SK-N-SH treated with all-trans-retinoic acid at 6 μM for 48 hours (cell line): ENCODE results near the gene POMP.
A peak's percentile ranks its signal among the peaks of the same experiment; 100 is the strongest.

Experiments
- ATAC-seq: fragments of 200-7000 bp; cut with Tn5 transposase; 3 replicates; pipeline ENCODE4 v1.9.1; 2020; ENCODE audit warnings: mild to moderate bottlenecking, moderate library complexity
- ARNTL ChIP-seq: fragments of 450-650 bp; formaldehyde crosslinking; IDR thresholded peaks from 2 replicates; pipeline ENCODE4 v1.5.0; 2020; ENCODE audit warnings: low read depth, mild to moderate bottlenecking, moderate library complexity, borderline replicate concordance
- BACH2 ChIP-seq: fragments of 250-450 bp; sonication (Bioruptor Pico); IDR thresholded peaks from 2 replicates; pipeline ENCODE4 v1.9.0; 2021; ENCODE audit warnings: mild to moderate bottlenecking, borderline replicate concordance
- CSDC2 ChIP-seq: fragments of 250-450 bp; sonication (Bioruptor Pico); IDR thresholded peaks from 2 replicates; pipeline ENCODE4 v1.5.0; 2020; ENCODE audit warnings: mild to moderate bottlenecking, moderate library complexity
- ESRRG ChIP-seq: fragments of 250-450 bp; sonication (Bioruptor Pico); IDR thresholded peaks from 2 replicates; pipeline ENCODE4 v1.6.1; 2021; ENCODE audit warnings: mild to moderate bottlenecking
- GLIS3 ChIP-seq: fragments of 250-450 bp; sonication (Bioruptor Pico); IDR thresholded peaks from 2 replicates; pipeline ENCODE4 v1.5.0; 2020; ENCODE audit warnings: mild to moderate bottlenecking, moderate library complexity
- ISL1 ChIP-seq: fragments of 250-450 bp; sonication (Bioruptor Pico); IDR thresholded peaks from 2 replicates; pipeline ENCODE4 v2.1.2; 2022; ENCODE audit warnings: mild to moderate bottlenecking, moderate library complexity
- OSR1 ChIP-seq: fragments of 250-450 bp; sonication (Bioruptor Pico); IDR thresholded peaks from 2 replicates; pipeline ENCODE4 v1.8.0; 2022; ENCODE audit warnings: moderate library complexity, mild to moderate bottlenecking, inconsistent platforms
- RARB ChIP-seq: fragments of 250-450 bp; sonication (Bioruptor Pico); IDR thresholded peaks from 2 replicates; pipeline ENCODE4 v1.8.0; 2021; ENCODE audit warnings: mild to moderate bottlenecking, moderate library complexity
- ZC3H10 ChIP-seq: fragments of 250-450 bp; sonication (Bioruptor Pico); IDR thresholded peaks from 2 replicates; pipeline ENCODE4 v1.5.1; 2021; ENCODE audit warnings: mild to moderate bottlenecking, moderate library complexity
- ZFP3 ChIP-seq: fragments of 250-450 bp; sonication (Bioruptor Pico); IDR thresholded peaks from 2 replicates; pipeline ENCODE4 v1.5.0; 2020; ENCODE audit warnings: mild to moderate bottlenecking, moderate library complexity
- ZFP30 ChIP-seq: fragments of 450-650 bp; formaldehyde crosslinking; IDR thresholded peaks from 2 replicates; pipeline ENCODE4 v1.5.0; 2022; ENCODE audit warnings: mild to moderate bottlenecking, moderate library complexity
- ZNF565 ChIP-seq: fragments of 450-650 bp; formaldehyde crosslinking; conservative IDR thresholded peaks from 2 replicates; pipeline ENCODE4 v1.5.0; 2020; ENCODE audit warnings: low read depth, mild to moderate bottlenecking, moderate library complexity
- ZNF8 ChIP-seq: fragments of 450-650 bp; formaldehyde crosslinking; IDR thresholded peaks from 2 replicates; pipeline ENCODE4 v1.5.0; 2020; ENCODE audit warnings: mild to moderate bottlenecking, moderate library complexity
- TF ChIP-seq, protein P1 (sequence below): fragments of 250-450 bp; sonication (Bioruptor Pico); IDR thresholded peaks from 2 replicates; pipeline ENCODE4 v1.8.0; 2020; ENCODE audit warnings: mild to moderate bottlenecking, moderate library complexity, borderline replicate concordance
- TF ChIP-seq, protein P2 (sequence below): fragments of 250-450 bp; sonication (Bioruptor Pico); IDR thresholded peaks from 2 replicates; pipeline ENCODE4 v1.5.0; 2020; ENCODE audit warnings: mild to moderate bottlenecking, moderate library complexity
- TF ChIP-seq, protein P3 (sequence below): fragments of 250-450 bp; sonication (Bioruptor Pico); IDR thresholded peaks from 2 replicates; pipeline ENCODE4 v1.5.1; 2020; ENCODE audit warnings: low read depth, mild to moderate bottlenecking, moderate library complexity
- TF ChIP-seq, protein P4 (sequence below): fragments of 250-450 bp; sonication (Bioruptor Pico); IDR thresholded peaks from 2 replicates; pipeline ENCODE4 v1.8.0; 2021; ENCODE audit warnings: low read depth, mild to moderate bottlenecking, moderate library complexity, borderline replicate concordance

The POMP gene

DNA sequence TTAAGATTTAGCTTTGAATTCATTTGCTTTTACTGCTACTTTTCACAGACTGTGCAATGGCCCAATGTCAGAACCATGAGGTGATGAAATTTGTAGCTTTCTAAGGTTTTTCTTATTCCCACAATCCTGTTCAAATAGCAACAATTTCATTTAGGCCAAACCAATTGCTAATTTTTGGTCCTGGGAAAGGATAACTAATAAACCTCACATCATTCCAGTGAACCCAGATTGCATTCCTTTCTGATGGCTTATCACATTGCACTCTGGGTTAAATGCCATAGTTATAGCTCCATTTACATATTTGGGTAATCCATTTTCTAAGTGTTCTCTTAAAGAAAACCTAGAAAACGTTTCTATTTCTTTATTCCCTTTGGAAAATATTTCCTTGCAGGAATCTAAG lies 22.9 kb upstream of the POMP start:
- TF ChIP-seq GLIS3 (CRISPR knock-in tag) (no peak), ZFP30 (CRISPR knock-in tag) (no peak), BACH2 (CRISPR knock-in tag) (no peak)
- TF ChIP-seq, protein P1, sequence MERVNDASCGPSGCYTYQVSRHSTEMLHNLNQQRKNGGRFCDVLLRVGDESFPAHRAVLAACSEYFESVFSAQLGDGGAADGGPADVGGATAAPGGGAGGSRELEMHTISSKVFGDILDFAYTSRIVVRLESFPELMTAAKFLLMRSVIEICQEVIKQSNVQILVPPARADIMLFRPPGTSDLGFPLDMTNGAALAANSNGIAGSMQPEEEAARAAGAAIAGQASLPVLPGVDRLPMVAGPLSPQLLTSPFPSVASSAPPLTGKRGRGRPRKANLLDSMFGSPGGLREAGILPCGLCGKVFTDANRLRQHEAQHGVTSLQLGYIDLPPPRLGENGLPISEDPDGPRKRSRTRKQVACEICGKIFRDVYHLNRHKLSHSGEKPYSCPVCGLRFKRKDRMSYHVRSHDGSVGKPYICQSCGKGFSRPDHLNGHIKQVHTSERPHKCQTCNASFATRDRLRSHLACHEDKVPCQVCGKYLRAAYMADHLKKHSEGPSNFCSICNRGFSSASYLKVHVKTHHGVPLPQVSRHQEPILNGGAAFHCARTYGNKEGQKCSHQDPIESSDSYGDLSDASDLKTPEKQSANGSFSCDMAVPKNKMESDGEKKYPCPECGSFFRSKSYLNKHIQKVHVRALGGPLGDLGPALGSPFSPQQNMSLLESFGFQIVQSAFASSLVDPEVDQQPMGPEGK = no peak
- TF ChIP-seq, protein P2, sequence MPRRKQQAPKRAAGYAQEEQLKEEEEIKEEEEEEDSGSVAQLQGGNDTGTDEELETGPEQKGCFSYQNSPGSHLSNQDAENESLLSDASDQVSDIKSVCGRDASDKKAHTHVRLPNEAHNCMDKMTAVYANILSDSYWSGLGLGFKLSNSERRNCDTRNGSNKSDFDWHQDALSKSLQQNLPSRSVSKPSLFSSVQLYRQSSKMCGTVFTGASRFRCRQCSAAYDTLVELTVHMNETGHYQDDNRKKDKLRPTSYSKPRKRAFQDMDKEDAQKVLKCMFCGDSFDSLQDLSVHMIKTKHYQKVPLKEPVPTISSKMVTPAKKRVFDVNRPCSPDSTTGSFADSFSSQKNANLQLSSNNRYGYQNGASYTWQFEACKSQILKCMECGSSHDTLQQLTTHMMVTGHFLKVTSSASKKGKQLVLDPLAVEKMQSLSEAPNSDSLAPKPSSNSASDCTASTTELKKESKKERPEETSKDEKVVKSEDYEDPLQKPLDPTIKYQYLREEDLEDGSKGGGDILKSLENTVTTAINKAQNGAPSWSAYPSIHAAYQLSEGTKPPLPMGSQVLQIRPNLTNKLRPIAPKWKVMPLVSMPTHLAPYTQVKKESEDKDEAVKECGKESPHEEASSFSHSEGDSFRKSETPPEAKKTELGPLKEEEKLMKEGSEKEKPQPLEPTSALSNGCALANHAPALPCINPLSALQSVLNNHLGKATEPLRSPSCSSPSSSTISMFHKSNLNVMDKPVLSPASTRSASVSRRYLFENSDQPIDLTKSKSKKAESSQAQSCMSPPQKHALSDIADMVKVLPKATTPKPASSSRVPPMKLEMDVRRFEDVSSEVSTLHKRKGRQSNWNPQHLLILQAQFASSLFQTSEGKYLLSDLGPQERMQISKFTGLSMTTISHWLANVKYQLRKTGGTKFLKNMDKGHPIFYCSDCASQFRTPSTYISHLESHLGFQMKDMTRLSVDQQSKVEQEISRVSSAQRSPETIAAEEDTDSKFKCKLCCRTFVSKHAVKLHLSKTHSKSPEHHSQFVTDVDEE (CRISPR knock-in tag) = no peak
- peak; percentile 37; the same call in 2 of the 3 replicates for ATAC-seq

DNA sequence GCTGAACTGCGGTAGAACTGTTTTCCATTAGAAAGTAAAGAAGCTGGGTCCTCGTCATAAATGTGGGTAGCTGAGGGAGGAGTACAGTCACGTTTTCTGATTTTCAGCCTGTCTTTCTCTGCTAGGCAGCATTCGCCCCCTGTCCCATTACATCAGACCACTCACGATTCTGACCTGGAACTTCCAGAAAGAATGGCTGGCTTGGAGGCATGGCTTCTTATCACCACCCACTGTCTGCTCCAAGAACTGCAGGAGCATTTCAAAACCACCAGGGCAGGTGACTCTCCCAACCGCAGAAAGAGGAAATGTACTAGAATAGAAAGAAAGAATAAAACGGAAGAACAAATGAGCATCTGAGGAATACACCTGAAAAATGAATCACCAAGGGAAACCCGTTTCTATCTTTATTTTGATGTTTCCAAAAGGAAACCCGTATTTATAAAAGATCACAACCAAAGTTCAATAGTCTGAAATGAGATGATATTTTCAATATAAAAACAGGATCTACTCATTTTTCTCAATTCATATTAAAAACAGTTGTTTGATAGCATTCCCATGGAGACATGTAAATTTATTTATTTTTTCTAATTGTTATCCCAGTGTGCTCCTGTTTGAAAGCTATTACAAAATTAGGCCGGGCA lies 22.1 kb upstream of the POMP start:
- TF ChIP-seq OSR1 (CRISPR knock-in tag) (no peak), ZC3H10 (CRISPR knock-in tag) (no peak), ZFP3 (CRISPR knock-in tag) (no peak), CSDC2 (no peak), ISL1 (no peak), GLIS3 (CRISPR knock-in tag) (no peak), ZNF565 (CRISPR knock-in tag) (no peak), BACH2 (CRISPR knock-in tag) (no peak), RARB (CRISPR knock-in tag) (no peak), ARNTL (no peak), ZNF8 (CRISPR knock-in tag) (no peak), ESRRG (CRISPR knock-in tag) (no peak), ZFP30 (CRISPR knock-in tag) (no peak)
- TF ChIP-seq, protein P3, sequence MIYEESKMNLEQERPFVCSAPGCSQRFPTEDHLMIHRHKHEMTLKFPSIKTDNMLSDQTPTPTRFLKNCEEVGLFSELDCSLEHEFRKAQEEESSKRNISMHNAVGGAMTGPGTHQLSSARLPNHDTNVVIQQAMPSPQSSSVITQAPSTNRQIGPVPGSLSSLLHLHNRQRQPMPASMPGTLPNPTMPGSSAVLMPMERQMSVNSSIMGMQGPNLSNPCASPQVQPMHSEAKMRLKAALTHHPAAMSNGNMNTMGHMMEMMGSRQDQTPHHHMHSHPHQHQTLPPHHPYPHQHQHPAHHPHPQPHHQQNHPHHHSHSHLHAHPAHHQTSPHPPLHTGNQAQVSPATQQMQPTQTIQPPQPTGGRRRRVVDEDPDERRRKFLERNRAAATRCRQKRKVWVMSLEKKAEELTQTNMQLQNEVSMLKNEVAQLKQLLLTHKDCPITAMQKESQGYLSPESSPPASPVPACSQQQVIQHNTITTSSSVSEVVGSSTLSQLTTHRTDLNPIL (CRISPR knock-in tag) = no peak
- TF ChIP-seq, protein P1 = no peak
- TF ChIP-seq, protein P2 (CRISPR knock-in tag) = no peak
- TF ChIP-seq, protein P4, sequence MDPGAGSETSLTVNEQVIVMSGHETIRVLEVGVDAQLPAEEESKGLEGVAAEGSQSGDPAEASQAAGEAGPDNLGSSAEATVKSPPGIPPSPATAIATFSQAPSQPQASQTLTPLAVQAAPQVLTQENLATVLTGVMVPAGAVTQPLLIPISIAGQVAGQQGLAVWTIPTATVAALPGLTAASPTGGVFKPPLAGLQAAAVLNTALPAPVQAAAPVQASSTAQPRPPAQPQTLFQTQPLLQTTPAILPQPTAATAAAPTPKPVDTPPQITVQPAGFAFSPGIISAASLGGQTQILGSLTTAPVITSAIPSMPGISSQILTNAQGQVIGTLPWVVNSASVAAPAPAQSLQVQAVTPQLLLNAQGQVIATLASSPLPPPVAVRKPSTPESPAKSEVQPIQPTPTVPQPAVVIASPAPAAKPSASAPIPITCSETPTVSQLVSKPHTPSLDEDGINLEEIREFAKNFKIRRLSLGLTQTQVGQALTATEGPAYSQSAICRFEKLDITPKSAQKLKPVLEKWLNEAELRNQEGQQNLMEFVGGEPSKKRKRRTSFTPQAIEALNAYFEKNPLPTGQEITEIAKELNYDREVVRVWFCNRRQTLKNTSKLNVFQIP (CRISPR knock-in tag) = no peak
- TF ChIP-seq, all 23 proteins: peak for 0
- ATAC-seq = peak; percentile 95
